Ascending aorta (tissue), 2 donors: ENCODE measurements around the gene EPHX1. TPM values are rescaled to one million over a fixed set of nuclear protein-coding genes. Genes with fewer than 3 reads are reported as not detected.

ENCODE experiments used
- DNase-seq, 2 donors: peaks; one replicate each; pipeline ENCODE4 v3.0.0-alpha.2; 2019; ENCODE audit warnings: low spot score in 2 of 2
- H3K27ac ChIP-seq, 2 donors: fragments of 200-600 bp; sonication (generic); one replicate each; pipeline ENCODE4 v1.5.1; 2016 to 2017; ENCODE audit warnings: mild to moderate bottlenecking in 1 of 2
- H3K27me3 ChIP-seq: fragments of 200-600 bp; sonication (generic); one replicate; pipeline ENCODE4 v1.5.1; 2017
- H3K36me3 ChIP-seq, 2 donors: fragments of 200-600 bp; sonication (generic); one replicate each; pipeline ENCODE4 v1.5.1; 2016
- H3K4me1 ChIP-seq, 2 donors: fragments of 200-600 bp; sonication (generic); one replicate each; pipeline ENCODE4 v1.5.1; 2016 to 2017; ENCODE audit warnings: mild to moderate bottlenecking in 1 of 2
- H3K4me3 ChIP-seq, 2 donors: fragments of 200-600 bp; sonication (generic); one replicate each; pipeline ENCODE4 v1.5.1; 2016 to 2017; ENCODE audit warnings: mild to moderate bottlenecking in 1 of 2
- H3K9me3 ChIP-seq, 2 donors: fragments of 200-600 bp; sonication (generic); one replicate each; pipeline ENCODE4 v1.5.1; 2016
- CTCF ChIP-seq, 3 experiments: fragments of 200-600 bp in 2 of 3; fragments of 450-650 bp in 1 of 3; sonication (generic) in 2 of 3; IDR thresholded peaks; one replicate each; pipeline ENCODE4 v1.5.1; 2016 to 2019; ENCODE audit warnings: antibody characterized with exemption in 3 of 3, mild to moderate bottlenecking in 1 of 3, moderate library complexity in 1 of 3
- intact Hi-C: fragments of 100-400 bp; cut with DNase I; formaldehyde crosslinking; loops from one replicate; pipeline ENCODE4 v1.15.1; 2023
- total RNA-seq: library from RNA; depleted of rRNA; stranded (reverse); fragments of >200 nt; gene quantifications from one replicate; pipeline ENCODE4 v1.1.0, GENCODE V29; 2016

Gene EPHX1
- total RNA-seq, 1 donor from 2014 or later = 127 TPM

GRCh38 chr1:225840223-225840610, 30.3 kb downstream of the EPHX1 start:
- H3K27me3 ChIP-seq = no peaks in the 10 kb centered on the region
- intact Hi-C loops = no loop called here
- H3K36me3 ChIP-seq = peaks cover 35 to 43% of the 10 kb centered on the region in 2 donors
- H3K27ac ChIP-seq = no peak overlapping the region
- no peak for TF ChIP-seq CTCF (IDR thresholded peaks at IDR 0.05)
- H3K9me3 ChIP-seq = no peaks in the 10 kb centered on the region
- DNase-seq = no peak
- H3K4me1 ChIP-seq = peaks cover 3 to 10% of the 10 kb centered on the region in 2 donors
- H3K4me3 ChIP-seq = no peak overlapping the region

GRCh38 chr1:225840713-225841112, 30.8 kb downstream of the EPHX1 start:
- DNase-seq = no peak
- no peaks in the 10 kb centered on the region for H3K9me3 ChIP-seq
- no peak for TF ChIP-seq CTCF (IDR thresholded peaks at IDR 0.05)
- H3K4me3 ChIP-seq = no peak overlapping the region
- no peaks in the 10 kb centered on the region for H3K27me3 ChIP-seq
- intact Hi-C loops = no loop called here
- H3K4me1 ChIP-seq = peaks cover under 1 to 7% of the 10 kb centered on the region in 2 donors
- no peak overlapping the region for H3K27ac ChIP-seq
- H3K36me3 ChIP-seq = peaks cover 35 to 43% of the 10 kb centered on the region in 2 donors

- H3K4me1 ChIP-seq = peaks cover 0 to 2% of the 10 kb centered on the region in 2 donors
- no peaks in the 10 kb centered on the region for H3K27me3 ChIP-seq
- H3K27ac ChIP-seq = no peak overlapping the region
- intact Hi-C loops = no loop called here
- TF ChIP-seq CTCF (IDR thresholded peaks at IDR 0.05) = no peak
- H3K9me3 ChIP-seq = no peaks in the 10 kb centered on the region
- DNase-seq = no peak
- no peak overlapping the region for H3K4me3 ChIP-seq
- H3K36me3 ChIP-seq = peaks cover 48 to 55% of the 10 kb centered on the region in 2 donors
Measured at GRCh38 chr1:225842074-225842473, 32.1 kb downstream of the EPHX1 start.

- Histone ChIP-seq H3K4me1 (peaks cover 0 to 2% of the 10 kb centered on the region in 2 donors), H3K27me3 (no peaks in the 10 kb centered on the region), H3K36me3 (peaks cover 55 to 59% of the 10 kb centered on the region in 2 donors), H3K9me3 (no peaks in the 10 kb centered on the region), H3K4me3 (no peak overlapping the region), H3K27ac (no peak overlapping the region)
- intact Hi-C loops = no loop called here
- TF ChIP-seq CTCF (IDR thresholded peaks at IDR 0.05) = no peak
- DNase-seq = no peak
Measured at GRCh38 chr1:225842788-225843425, 33.0 kb downstream of the EPHX1 start.

GRCh38 chr1:225843426-225843795, 33.5 kb downstream of the EPHX1 start:
- intact Hi-C loops = no loop called here
- Histone ChIP-seq H3K27ac (no peak overlapping the region), H3K36me3 (peaks cover 58 to 59% of the 10 kb centered on the region in 2 donors), H3K27me3 (no peaks in the 10 kb centered on the region), H3K4me1 (peaks cover 0 to 2% of the 10 kb centered on the region in 2 donors), H3K9me3 (no peaks in the 10 kb centered on the region), H3K4me3 (no peak overlapping the region)
- TF ChIP-seq CTCF (IDR thresholded peaks at IDR 0.05) = no peak
- no peak for DNase-seq
